K562 (cell line): ENCODE measurements around the gene PRODH. TPM values are rescaled to one million over a fixed set of nuclear protein-coding genes. Genes with fewer than 3 reads are reported as not detected.

Experiments used
- CBX3 ChIP-seq, 2 experiments: IDR thresholded peaks; 1 replicate in 1 of 2; 2 replicates in 1 of 2; pipeline ENCODE4 v1.6.1; 2012; ENCODE audit warnings: inconsistent platforms in 2 of 2, low read length in 2 of 2, borderline replicate concordance in 1 of 2, control low read depth in 1 of 2
- E2F5 ChIP-seq: sonication (generic); formaldehyde crosslinking; IDR thresholded peaks from 2 replicates; pipeline ENCODE4 v1.8.0; 2022; ENCODE audit warnings: mild to moderate bottlenecking, missing genetic modification reagents
- ETV1 ChIP-seq: fragments of 450-650 bp; conservative IDR thresholded peaks from 2 replicates; pipeline ENCODE4 v1.6.1; 2016; ENCODE audit warnings: missing genetic modification characterization, control low read depth, low read depth, missing compliant biosample characterization
- FOXP4 ChIP-seq: sonication (generic); formaldehyde crosslinking; IDR thresholded peaks from 2 replicates; pipeline ENCODE4 v1.8.0; 2022; ENCODE audit warnings: mild to moderate bottlenecking, missing genetic modification reagents, borderline replicate concordance
- GTF2E2 ChIP-seq: fragments of 200-800 bp; sonication (Bioruptor generic); IDR thresholded peaks from 2 replicates; pipeline ENCODE4 v1.6.1; 2016; ENCODE audit warnings: missing genetic modification characterization, missing compliant biosample characterization
- HDAC8 ChIP-seq: fragments of 450-650 bp; IDR thresholded peaks from 2 replicates; pipeline ENCODE4 v1.6.1; 2016; ENCODE audit warnings: mild to moderate bottlenecking, missing genetic modification characterization, moderate library complexity, missing compliant biosample characterization
- KLF1 ChIP-seq: fragments of 450-650 bp; IDR thresholded peaks from 2 replicates; pipeline ENCODE4 v1.6.1; 2016; ENCODE audit warnings: missing genetic modification characterization, missing compliant biosample characterization
- MXI1 ChIP-seq: IDR thresholded peaks from 2 replicates; pipeline ENCODE4 v1.6.1; 2011; ENCODE audit warnings: low read depth, mild to moderate bottlenecking, improper control_type of control experiment, low read length
- NCOA1 ChIP-seq: fragments of 450-650 bp; IDR thresholded peaks from 2 replicates; pipeline ENCODE4 v1.6.1; 2016; ENCODE audit warnings: low read depth
- TRIM24 ChIP-seq, 2 experiments: fragments of 450-650 bp; IDR thresholded peaks; 2 replicates each; pipeline ENCODE4 v1.6.1; 2016
- XRCC5 ChIP-seq: fragments of 200-400 bp; formaldehyde crosslinking; IDR thresholded peaks from 2 replicates; pipeline ENCODE4 v1.6.1; 2017; ENCODE audit warnings: low read depth, mild to moderate bottlenecking, low read length
- ZNF76 ChIP-seq: fragments of 250-450 bp; sonication (Bioruptor Pico); IDR thresholded peaks from 2 replicates; pipeline ENCODE4 v1.4.0; 2020; ENCODE audit warnings: mild to moderate bottlenecking, moderate library complexity, borderline replicate concordance
- polyA plus RNA-seq, 8 experiments: library from polyadenylated mRNA; depleted of rRNA in 4 of 8; stranded (reverse) in 5 of 8; unstranded in 3 of 8; fragments of >200 nt; fragmentation: Nextera tagmentation in 2 of 8; fragmentation: Illumina TruSeq in 1 of 8; extraction: Ambion mirVana in 2 of 8; extraction: Trizol in 1 of 8; gene quantifications; 2 replicates each; pipeline versions ENCODE4 v1.2.1 to v1.2.3, GENCODE V29; 2011 to 2014; ENCODE audit warnings: inconsistent platforms in 1 of 8, missing spikeins in 1 of 8
- total RNA-seq, 7 experiments: library from RNA; depleted of rRNA in 6 of 7; stranded (reverse); fragments of >200 nt in 6 of 7; fragmentation: Illumina TruSeq in 2 of 7; extraction: Trizol in 2 of 7; gene quantifications; 2 replicates each; pipeline versions ENCODE4 v1.2.1 to v1.2.3, GENCODE V29; 2011 to 2021; ENCODE audit warnings: low replicate concordance in 1 of 7
- TF ChIP-seq, protein P1 (sequence below), 2 experiments: fragments of 450-650 bp; formaldehyde crosslinking in 1 of 2; IDR thresholded peaks; 2 replicates each; pipeline versions ENCODE4 v1.4.0 to v1.6.1; 2014 to 2020; ENCODE audit warnings: mild to moderate bottlenecking in 2 of 2, borderline replicate concordance in 1 of 2, low read depth in 1 of 2

PRODH gene
- total and polyA plus RNA-seq, 9 of the 15 experiments (the other 6 are each of a cell fraction or from before 2014, with no cell fraction given), result 0.07 to 0.11 TPM; not detected in 7

GRCh38 chr22:18968011-18968749, 32.1 kb upstream of the PRODH start (continued):
- 0 out of 2 replicates have a peak, but pooled peaks have one; percentile 25 for TF ChIP-seq HDAC8
- TF ChIP-seq GTF2E2, result peak; percentile 41; the same call in 1 of the 2 replicates
- TF ChIP-seq TRIM24 (IDR thresholded peaks at IDR 0.05), result no peak
- TF ChIP-seq ETV1 (tag), result no peak
- peak; percentile 82; the same call in 1 of the 2 replicates for TF ChIP-seq E2F5 (CRISPR knock-in tag)
- TF ChIP-seq, protein P1, sequence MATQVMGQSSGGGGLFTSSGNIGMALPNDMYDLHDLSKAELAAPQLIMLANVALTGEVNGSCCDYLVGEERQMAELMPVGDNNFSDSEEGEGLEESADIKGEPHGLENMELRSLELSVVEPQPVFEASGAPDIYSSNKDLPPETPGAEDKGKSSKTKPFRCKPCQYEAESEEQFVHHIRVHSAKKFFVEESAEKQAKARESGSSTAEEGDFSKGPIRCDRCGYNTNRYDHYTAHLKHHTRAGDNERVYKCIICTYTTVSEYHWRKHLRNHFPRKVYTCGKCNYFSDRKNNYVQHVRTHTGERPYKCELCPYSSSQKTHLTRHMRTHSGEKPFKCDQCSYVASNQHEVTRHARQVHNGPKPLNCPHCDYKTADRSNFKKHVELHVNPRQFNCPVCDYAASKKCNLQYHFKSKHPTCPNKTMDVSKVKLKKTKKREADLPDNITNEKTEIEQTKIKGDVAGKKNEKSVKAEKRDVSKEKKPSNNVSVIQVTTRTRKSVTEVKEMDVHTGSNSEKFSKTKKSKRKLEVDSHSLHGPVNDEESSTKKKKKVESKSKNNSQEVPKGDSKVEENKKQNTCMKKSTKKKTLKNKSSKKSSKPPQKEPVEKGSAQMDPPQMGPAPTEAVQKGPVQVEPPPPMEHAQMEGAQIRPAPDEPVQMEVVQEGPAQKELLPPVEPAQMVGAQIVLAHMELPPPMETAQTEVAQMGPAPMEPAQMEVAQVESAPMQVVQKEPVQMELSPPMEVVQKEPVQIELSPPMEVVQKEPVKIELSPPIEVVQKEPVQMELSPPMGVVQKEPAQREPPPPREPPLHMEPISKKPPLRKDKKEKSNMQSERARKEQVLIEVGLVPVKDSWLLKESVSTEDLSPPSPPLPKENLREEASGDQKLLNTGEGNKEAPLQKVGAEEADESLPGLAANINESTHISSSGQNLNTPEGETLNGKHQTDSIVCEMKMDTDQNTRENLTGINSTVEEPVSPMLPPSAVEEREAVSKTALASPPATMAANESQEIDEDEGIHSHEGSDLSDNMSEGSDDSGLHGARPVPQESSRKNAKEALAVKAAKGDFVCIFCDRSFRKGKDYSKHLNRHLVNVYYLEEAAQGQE (IDR thresholded peaks at IDR 0.05; ENCODE audit: borderline replicate concordance), result peak; percentile 100
- TF ChIP-seq, protein P1 (CRISPR knock-in tag; IDR thresholded peaks at IDR 0.05; ENCODE audit: low read depth), result peak; percentile 99
- TF ChIP-seq NCOA1, result 0 out of 2 replicates have a peak, but pooled peaks have one; percentile 56
- no peak for TF ChIP-seq MXI1
- peak in 1 of 2 experiments; percentile 95; a peak in 1 of 3 replicates for TF ChIP-seq CBX3 (IDR thresholded peaks at IDR 0.05; ENCODE audit: borderline replicate concordance in 1 of 2, low read length in 2 of 2)
- TF ChIP-seq FOXP4, result peak; percentile 97; the same call in 1 of the 2 replicates
- peak; percentile 75; the same call in 1 of the 2 replicates for TF ChIP-seq XRCC5
- TF ChIP-seq KLF1 (tag), result 0 out of 2 replicates have a peak, but pooled peaks have one; percentile 18
- TF ChIP-seq ZNF76 (CRISPR knock-in tag), result no peak
